GM21619 (cell line): ENCODE measurements around the gene SH3BP4.

Experiments used
- ATAC-seq: cut with Tn5 transposase; IDR thresholded peaks from one replicate; pipeline ENCODE4 v1.9.1; 2021; ENCODE audit not compliant: unreplicated experiment

SH3BP4 gene

GRCh38 chr2:234951664-234952269 lies at the start of gene SH3BP4:
Gene SH3BP4 (plus strand): TSS chr2:234952017. CDS start chr2:235035003, 82,986 bp downstream.
- no peak for ATAC-seq

GRCh38 chr2:234904785-234905184 lies 47.0 kb upstream of the SH3BP4 start:
- ATAC-seq: no peak

- no peak for ATAC-seq
Observed at GRCh38 chr2:234905547-234906265, 46.1 kb upstream of the SH3BP4 start.

- no peak for ATAC-seq
Observed at GRCh38 chr2:234910186-234910679, 41.6 kb upstream of the SH3BP4 start.

- no peak for ATAC-seq
Observed at GRCh38 chr2:234911271-234911670, 40.5 kb upstream of the SH3BP4 start.

- no peak for ATAC-seq
Observed at GRCh38 chr2:234912437-234912836, 39.4 kb upstream of the SH3BP4 start.

GRCh38 chr2:234913208-234913626 lies 38.6 kb upstream of the SH3BP4 start:
- no peak for ATAC-seq

GRCh38 chr2:234914371-234915154 lies 37.3 kb upstream of the SH3BP4 start:
- ATAC-seq: no peak

GRCh38 chr2:234916674-234917073 lies 35.1 kb upstream of the SH3BP4 start:
- no peak for ATAC-seq

- ATAC-seq: no peak
Observed at GRCh38 chr2:234917211-234917975, 34.4 kb upstream of the SH3BP4 start.

- no peak for ATAC-seq
Observed at GRCh38 chr2:234919711-234920110, 32.1 kb upstream of the SH3BP4 start.

GRCh38 chr2:234920836-234921235 lies 31.0 kb upstream of the SH3BP4 start:
- ATAC-seq: no peak

GRCh38 chr2:234929002-234929401 lies 22.8 kb upstream of the SH3BP4 start:
- ATAC-seq: no peak

- ATAC-seq: no peak
Observed at GRCh38 chr2:234930397-234930796, 21.4 kb upstream of the SH3BP4 start.

- no peak for ATAC-seq
Observed at GRCh38 chr2:234931371-234931770, 20.4 kb upstream of the SH3BP4 start.

GRCh38 chr2:234932591-234933168 lies 19.1 kb upstream of the SH3BP4 start:
- no peak for ATAC-seq

- ATAC-seq: no peak
Observed at GRCh38 chr2:234935311-234935710, 16.5 kb upstream of the SH3BP4 start.

GRCh38 chr2:234939576-234939975 lies 12.2 kb upstream of the SH3BP4 start:
- no peak for ATAC-seq

GRCh38 chr2:234939996-234940395 lies 11.8 kb upstream of the SH3BP4 start:
- no peak for ATAC-seq

GRCh38 chr2:234940527-234940926 lies 11.3 kb upstream of the SH3BP4 start:
- no peak for ATAC-seq
